ENCODE data around the gene IFI44L. TPM values are rescaled to one million over a fixed set of nuclear protein-coding genes. Genes with fewer than 3 reads are reported as not detected.

Gene IFI44L
- 0.02 to 0.05 TPM (median 0.02 TPM) in 3 of 5 replicates, not detected in the others for total RNA-seq (2022; extraction: Qiagen RNA extraction)

DNA sequence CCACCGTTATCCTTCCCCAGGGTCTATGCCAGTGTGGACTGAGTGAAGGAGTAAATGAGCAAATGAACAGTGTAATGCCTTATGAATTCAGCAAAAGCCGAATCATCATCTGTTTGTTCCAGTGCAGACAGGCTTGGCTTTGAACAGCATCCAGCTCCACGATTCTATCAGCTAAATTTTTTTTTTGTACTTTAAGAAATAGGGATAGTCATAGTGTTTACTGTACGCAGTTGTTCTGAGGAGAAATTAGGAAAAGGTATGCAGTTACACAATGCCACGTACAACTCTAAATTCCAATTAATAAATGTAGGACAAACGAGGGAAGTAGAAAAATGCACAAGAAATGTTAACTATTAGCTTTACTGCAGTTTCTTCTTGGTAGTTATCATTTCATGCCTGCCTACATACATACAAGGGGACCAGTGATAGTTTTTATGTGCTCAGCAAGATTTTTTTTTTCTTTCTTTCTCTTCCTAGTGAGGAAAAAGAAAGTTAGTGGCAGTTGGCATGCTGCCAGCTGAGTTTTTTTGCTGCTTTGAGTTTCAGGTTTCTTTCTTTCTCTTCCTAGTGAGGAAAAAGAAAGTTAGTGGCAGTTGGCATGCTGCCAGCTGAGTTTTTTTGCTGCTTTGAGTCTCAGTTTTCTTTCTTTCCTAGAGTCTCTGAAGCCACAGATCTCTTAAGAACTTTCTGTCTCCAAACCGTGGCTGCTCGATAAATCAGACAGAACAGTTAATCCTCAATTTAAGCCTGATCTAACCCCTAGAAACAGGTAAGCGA, at the start of gene IFI44L:
TSS of gene IFI44L (plus strand) at position 646 of the 777 bp plus-strand sequence. CDS start 7,468 bp downstream, outside the sequence.

DNA sequence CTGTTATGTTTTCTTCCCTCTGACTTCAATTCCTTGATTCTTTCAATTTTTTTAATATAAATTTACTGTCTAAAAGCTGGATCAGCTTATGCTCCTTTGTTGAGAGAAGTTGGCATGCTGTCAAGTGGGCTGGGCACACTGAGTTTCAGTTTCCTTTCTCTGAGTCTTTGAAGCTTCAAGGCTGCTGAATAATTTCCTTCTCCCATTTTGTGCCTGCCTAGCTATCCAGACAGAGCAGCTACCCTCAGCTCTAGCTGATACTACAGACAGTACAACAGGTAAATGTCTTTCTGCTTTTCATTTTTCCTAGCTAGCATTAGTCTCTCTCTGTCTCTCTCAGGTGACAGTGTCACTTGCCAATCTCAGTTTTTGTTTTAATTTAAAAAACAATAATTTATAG, 29.4 kb downstream of the IFI44L start, which contains the start of gene IFI44:
TSS of gene IFI44 (plus strand) at position 204 of the 400 bp plus-strand sequence. CDS start 365 bp downstream, outside the sequence.

Other genes with a start within 250 kb of the IFI44L start
- not detected in 5 replicates for gene PTGFR, start 129.5 kb upstream of the IFI44L start, total RNA-seq (2022; extraction: Qiagen RNA extraction)
- 0.15 to 0.82 TPM (median 0.62 TPM) in 5 replicates for gene IFI44, start 29.4 kb downstream of the IFI44L start, total RNA-seq (2022; extraction: Qiagen RNA extraction)